SW480 (cell line): ENCODE data around the gene DLX3.
A peak's percentile ranks its signal among the peaks of the same experiment; 100 is the strongest.

Experiments
- DNase-seq: peaks from one replicate; pipeline ENCODE4 v3.0.0-alpha.2; 2016; ENCODE audit warnings: low spot score

DLX3 gene

DNA sequence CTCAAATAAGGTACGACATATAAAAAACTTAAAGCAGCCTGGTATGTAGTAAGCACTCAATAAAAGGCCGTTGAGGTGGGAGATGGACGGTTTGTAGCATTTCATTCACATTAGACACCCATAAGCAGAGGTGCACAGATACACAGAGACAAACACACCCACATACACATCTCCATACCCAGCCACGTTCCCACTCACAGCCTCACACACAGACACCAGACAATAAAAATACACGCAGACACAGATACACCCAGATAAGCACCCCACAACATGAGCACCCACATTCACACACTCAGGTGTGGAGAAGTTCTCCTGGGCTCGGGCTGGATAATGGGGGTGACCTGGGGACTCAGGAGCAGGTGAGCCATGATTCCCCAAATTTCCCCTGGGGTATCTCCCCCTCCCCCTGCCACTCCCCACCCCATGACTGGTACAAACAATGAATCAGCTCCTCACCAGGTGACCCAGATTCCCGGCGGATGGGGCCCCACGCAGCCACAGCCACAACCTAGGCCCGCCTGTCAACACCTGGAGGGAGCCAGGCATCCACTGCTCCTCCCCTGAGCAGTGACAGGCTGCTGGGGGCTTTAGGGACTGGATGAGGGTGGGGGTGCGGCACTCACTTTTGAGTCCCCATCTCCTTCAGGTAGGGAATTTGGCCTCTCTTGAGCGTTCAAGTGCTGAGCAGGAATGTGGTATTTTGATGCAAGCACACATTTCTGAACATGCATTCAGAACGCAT is 2.7 kb downstream of the DLX3 start:
- no peak for DNase-seq

DNA sequence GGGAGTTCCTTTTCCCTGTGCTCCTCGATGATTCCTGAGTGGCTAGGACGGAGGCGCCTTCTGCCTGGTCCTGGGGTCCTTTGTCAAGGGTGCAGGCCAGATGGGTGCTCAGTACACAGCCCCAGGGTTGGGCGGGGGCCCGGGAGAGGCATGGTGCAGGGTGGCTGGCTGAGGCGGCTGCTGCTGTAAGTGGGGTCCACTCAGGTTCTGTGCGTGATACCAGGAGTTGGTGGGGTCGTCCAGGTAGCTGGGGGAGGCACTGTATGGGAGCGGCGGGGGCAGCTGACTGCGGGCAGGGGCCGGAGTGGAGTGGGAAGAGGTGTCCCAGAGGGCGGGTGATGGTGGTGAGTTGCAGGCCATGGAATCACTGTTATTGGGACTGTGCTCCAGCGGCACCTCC is 3.6 kb downstream of the DLX3 start:
- DNase-seq: no peak

DNA sequence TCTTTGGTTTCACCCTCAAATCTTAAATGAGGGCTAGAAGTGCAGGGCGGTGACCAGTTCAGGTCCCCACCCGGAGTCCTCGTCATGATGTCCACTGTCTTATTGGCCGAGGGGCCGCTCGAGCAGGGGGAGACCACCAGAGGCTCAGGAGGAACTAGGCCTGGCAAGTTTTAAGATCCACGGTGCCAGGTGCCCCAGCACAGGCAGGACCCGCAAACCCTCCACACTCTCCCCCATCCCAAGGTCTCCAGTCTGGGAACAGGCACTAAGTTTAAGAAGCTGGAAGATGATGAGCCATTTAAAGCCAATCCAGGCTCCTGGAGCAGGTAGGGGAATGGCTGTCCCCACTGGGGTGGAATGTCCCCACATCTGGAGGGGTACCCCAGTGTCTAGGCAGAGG is 4.1 kb downstream of the DLX3 start:
- DNase-seq: no peak

DNA sequence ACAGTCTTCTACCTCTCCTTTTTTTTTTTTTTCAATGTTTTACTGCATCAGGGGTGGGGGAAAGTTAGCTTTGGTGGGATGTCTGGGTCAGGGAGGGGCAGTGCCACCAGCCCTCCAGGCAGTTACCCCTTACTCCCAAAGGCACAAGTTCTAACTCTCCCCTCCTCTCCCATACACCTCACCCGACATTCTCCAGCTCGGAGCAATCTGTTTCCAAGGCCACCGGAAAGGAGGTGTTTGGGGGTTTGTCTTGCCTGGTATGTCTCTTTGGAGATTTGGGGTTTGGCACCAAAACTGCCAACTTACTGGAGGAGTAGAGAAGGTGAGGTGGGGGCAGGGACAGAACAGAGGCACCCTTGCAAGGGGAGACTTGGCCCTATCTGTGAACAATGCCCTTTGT is 4.7 kb downstream of the DLX3 start:
- no peak for DNase-seq

DNA sequence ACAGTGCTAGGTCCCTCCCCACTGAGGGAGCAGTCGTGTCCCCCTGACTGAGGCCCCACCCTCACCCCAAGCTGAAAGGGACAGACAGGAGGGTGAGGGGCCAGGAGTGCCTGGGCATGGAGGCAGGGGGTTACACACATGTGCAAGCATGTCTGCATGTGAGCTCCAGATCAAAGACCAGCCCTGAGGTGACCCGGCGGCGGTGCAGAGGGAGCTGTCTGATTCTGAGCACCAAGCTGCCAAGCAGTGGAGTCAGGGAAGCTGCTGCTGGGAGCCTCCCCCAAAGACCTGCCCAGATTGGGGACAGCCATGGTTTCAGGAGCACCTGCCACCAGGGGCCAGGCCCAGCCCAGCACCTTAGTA is 5.5 kb downstream of the DLX3 start:
- no peak for DNase-seq

DNA sequence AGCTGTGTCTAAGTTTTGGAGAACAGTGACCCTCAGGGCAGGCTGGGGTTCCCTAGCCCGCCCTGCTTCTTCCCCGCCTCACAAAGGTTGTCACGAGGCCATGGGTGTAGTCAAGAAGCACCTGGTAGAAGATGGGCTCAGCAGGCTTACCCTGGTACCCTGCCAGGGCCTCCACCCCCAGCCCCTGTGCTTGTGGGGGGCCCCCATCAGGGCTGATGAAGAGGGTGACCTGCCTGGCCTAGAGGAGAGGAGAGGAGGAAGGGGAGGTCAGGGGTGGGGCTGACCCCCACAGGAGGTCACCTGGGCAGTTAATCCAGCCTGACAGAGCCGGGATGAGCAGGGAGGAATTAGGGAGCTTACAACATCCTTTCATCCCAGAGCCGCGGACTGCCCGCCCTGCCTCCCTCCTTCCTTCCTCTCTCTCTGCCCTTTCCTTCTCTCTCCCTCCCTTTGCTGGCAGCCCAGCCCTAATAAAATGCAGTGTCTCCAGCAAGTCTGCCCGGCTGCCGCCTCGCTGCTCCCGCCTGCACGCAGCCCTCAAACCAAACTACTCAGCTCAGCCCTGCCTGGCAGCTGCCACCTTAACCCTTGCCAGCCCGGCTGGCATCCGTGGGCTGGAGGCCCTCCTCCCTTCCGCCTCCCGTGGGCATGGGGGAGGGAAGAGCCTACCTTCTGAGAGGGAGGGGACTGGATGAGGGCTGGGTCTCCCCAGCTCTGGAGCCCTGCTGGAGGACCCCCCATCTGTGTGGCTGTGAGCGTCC is 7.2 kb downstream of the DLX3 start:
- peak; percentile 64 for DNase-seq

DNA sequence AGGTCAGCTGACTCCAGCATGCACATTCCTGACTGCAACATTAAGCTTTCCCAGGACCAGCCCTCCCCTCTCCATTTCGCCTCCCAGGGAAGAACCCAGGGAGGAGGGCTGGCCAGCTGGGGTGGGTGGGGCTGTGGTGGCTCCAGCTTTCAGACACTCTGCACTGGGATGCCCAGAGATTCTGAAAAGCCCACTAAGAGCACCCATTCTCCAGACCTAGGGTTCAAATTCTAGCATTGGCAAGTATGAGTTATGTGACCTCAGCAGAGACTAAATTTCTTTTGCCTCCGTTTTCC is 7.8 kb downstream of the DLX3 start:
- no peak for DNase-seq

DNA sequence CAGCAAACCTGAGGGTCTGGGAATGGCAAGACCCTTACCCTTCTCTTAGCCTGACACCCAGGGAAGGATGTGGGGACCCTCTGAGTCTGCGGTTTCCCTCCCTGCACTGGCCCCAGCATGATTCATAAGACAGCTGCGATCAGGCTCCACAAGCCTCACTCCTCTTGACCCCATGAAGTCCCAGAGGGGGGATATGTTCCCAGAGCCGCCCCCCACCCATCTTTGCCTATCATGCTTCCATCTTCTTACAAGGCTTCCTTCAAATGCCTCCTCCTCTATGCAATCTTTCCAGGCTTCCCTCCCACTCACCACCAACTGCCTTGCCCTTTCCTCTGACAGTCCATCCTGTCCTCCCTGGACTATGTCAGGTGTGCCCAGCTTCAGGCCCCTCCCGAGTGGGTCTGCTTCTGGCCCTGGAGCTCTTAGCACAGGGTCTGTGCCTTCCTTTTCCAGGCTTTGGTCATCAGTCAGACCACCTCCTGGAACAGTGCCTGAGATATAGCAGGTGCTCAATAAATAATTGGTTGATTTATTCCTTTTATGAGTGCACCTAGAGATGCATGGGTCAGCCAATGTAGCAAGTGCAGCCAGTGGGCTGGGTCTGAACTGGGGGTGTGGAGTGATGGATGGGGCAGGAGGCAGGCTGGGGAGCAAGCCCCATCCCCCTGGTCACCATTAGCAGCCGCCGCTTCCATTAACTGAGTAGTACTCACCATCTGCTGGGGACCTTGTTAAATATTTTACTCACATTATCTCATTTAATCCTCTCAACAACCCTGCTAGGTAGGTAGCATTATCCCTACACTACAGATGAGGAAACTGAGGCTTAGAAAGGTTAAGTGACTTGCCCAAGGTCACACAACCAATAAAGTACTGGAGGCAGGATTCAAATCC is 8.4 kb downstream of the DLX3 start:
- no peak for DNase-seq

DNA sequence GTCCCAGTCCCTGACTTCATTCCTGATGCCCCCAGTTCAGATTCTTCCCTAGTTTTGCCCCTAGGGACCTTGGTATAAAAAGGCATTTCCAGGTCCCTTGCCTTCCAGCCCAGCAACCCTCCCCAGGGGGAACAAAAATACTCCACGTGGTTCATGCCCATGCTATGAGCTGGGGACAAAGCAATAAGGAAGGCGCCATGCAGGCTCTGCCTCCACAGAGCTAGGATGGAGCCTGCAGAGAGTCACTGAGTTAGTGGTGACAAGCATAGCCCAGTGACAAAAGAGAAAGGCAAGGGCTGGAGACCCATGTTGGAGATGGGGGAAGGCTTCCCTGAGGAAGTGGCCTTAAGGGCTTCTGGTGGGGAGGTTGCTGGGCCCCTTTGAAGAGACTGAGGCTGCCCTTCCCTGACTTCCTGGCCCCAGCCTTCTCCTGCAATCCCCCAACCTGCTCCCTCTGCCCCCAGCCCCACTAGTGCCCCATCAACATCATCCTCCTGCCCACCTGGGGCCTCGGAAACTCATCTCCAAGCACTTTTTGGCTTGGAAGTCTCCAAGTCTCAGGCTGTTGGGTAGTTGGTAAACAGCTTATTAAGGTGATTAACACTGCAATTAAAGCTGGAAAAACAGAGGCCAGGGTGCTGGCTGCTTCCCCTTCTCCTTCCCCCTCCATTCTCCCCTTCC is 9.6 kb downstream of the DLX3 start:
- DNase-seq: no peak

DNA sequence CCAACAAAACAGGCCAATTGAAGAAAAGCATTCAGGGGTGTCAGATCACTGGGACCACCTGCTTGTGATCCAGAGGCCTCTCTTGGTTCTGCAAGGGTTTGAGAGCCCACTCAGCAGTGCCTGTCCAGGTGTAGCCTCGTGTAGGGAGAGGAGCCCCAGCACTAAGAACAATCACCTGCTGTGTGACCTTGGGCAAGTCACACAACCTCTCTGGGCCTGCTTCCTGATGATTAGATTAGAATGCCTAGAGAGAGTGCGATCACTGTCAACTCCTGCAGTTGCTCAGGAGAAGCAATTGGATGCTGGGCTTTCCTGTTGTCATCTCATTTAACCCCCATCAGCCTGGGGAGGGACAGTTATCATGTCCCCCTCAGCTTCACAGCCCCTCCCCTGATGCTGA is 10.2 kb downstream of the DLX3 start:
- DNase-seq: no peak

DNA sequence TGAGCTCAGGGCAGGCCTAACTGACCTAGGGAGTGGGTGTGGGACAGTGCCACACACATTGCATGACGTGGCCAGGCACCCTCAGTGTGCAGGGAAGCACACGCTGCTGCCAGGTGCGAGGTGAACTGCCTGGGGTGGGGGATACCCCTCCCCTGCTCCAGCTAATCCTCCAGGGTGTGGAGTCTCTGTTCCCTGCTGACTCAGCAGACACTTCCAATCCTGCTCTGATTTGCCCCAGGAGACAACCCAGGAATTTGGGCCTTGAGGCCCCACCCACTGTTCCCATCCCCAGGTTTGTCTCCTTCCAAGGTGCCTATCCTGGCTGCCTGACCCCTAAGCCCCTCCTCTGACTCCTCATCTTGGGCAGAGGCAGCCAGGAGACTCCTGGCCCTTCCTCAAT is 10.7 kb downstream of the DLX3 start:
- DNase-seq: no peak

DNA sequence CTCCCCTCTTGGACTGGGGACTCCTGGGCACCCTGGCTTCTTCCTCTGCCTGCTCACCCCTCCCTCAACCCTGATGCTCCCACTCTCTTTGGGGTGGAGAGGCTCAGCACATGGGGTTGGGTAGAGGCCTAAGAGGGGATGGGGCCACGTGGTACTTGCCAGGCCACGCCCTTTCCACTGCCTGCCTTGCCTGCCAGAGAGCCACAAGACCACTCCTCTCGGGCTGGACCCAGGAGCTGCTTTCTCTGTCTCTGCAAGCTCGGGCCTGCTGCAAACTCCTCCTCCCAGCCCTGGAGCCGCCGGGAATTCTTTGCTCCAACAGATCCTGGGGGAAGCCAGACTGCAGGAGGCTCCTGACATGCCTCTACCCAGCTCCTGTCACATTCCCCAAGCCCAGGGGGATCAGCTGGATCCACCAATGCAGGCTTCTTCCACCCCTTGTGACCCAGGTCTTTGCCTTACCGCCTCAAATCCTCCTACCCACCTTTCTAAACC is 14.3 kb downstream of the DLX3 start:
- no peak for DNase-seq

DNA sequence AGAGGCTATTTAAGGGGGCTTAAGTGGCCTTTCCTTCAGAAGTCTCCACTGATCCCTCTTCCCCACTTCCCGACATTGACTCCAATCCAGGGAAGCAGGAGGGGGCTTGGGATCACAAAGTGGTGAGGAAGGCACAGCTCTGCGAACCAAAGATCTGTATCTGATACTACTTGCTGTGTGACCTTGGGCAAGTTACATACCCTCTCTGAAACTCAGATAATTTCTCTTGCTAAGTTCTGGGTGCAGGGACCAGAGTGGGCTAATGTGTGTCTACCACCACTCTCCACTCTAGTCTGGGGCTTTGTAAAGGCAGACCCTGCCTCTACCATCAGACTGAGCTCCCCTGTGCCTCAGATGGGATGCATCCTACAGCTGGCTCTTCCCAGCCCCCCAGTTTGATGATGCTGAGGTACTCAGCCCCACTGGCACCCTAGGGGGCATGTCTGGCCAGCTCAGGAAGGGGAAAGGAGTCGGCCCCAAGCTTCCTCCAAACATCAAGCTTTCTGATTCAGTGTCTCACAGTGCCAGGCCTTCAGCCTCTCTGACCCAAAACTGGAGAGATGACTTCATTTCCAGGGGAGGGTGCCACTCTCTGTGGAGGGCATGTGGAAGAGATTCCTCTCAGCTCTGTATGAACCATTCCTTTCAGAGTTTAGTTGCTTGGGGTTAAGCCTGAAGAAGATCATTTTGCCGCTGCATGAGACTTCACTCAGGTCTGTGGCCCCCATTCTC is 15.1 kb downstream of the DLX3 start:
- DNase-seq: no peak

DNA sequence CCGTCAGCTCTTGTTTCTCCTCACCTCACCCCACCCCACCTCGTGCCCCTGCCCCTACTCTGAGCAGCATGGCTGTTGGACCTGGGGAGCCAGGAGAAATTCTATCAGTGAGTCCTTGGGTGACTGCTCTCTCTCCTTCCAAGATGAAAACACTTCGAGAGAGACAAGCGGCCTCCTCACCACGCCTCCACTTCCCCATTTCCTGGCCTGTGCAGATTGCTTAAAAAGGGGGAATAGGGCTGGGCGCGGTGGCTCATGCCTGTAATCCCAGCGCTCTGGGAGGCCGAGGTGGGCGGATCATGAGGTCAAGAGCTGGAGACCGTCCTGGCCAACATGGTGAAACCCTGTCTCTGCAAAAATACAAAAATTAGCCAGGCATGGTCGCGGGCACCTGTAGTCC is 16.5 kb downstream of the DLX3 start:
- no peak for DNase-seq

DNA sequence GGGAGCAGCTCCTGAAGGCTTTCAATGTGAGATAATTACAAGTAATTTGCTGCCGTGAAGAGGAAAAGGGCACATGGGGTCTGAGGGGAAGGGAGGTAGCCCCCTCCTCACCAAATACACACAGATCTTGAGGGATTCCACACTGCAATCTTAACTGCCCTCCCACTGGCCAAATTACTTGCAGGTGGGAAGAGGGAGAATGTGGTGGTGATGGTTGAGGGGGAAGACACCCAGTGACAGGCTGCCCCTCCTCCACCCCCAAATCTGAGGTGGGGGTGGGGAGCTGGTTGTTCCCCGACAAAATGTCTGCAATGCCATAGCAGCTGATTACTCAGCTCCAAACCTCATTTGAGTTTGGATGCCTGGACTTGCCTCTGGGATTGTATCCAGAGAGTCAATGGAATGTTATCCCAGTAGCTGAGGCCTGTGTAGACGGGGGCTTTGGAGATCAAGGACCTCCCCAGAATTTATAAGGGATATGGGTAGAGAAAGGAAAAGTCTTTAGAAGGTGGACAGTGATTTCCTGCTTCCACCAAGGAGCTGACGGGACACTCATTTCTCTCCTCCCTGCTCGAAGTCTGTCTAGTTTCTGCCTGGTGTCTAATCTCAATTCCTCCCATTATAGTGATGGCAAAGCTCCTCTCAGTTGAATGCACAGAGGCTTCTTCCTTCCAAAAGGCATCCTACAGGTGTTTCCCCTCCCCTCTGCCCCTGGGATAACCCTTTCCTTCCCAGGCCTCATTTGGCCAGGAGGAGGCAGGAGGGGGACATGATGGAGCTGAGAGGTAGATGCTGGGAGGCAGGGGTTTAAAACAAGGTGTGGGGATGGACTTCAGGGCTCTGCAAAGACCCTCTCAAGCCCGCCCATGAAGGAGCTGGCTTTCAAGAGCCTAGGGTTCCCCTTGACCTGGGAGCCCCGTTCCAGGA is 17.3 kb downstream of the DLX3 start:
- DNase-seq: no peak

DNA sequence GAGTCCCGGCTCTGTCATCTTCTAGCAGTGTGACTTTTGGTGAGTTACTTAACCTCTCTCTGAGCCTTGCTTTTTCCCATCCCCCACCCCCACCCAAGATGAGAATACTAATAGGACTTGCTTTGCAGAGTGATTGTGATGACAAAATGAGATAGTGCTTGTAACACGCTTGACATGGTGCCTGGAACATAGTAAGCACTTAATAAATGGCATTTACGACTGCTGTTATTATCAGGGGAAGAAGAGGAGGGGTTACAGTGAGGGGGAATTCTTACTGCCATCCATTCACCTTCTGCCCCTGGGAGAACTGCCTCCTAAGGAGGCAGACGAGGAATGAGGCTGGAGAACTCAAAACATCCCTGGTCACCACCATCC is 18.2 kb downstream of the DLX3 start:
- no peak for DNase-seq

DNA sequence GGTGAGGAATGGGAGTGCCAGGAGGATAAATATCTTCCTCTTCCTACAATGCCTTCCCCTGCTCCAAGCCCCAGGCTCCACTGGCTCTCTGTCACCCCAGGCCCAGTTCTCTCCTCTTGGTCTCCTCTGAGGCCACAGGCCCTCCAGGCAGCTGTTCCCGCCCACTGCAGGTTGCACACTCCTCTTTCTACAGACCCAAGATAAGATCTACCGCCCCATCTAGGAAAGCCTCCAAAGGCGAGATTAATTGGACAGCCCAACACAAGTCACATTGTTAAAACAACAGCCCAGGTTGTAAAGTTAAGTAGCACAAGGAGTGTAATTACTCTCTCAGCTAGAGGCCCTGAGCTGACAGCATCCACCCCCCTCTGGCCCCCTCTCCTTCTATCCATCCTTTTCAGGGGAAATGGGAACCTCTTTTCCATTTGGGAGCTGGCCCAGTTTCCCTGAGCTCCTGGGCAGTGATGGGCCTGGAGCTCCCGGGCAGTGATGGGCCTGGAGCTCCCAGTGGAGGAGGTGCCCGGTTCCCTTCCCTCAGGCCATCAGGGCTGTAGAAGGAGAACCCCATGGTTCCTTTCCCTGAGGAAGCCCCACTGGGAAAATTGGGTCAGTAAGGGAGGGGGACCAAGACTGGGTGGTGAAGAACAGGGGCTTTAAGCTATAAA is 18.7 kb downstream of the DLX3 start:
- DNase-seq: peak; percentile 36

DNA sequence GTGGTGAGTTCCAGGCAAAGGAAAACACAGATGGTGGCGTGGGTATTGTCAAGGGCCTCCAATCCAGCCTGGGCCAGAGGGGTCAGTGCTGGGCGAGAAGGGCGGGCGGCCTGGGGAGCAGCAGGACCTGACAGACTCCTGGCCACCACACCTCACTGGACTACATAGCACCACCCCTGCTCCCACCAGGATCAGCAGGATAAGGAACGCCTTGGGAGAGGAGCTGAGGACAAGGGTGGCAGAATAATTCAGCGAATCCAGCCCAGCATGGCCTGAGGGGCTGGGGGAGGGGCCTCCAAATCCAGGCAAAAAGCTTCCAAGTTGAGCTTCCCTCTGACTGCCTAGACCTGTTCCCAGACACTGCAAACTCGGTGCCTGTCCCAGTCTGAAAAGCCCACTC is 19.5 kb downstream of the DLX3 start:
- DNase-seq: no peak

DNA sequence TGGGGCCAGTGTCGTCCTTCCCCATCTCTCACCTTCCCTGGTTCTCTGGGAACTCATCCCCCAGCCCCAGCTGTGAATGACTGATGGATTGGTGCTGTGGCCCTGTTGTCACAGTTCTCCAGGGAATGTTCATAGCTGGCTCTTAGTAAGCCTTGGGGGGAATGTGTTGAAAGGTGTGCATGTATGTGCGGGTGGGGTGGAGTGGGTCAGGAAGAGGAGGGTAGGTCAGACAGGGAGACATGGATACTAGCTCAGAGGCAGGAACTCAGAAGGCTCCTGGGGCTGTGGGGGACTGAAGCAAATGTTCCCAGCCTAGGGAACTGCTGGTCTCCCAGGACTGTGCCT is 21.8 kb downstream of the DLX3 start:
- DNase-seq: no peak
